SK-N-SH treated with all-trans-retinoic acid at 6 μM for 48 hours (cell line): ENCODE data around the gene PRX.

Experiments
- CSRNP3 ChIP-seq: fragments of 250-450 bp; sonication (Bioruptor Pico); IDR thresholded peaks from 2 replicates; pipeline ENCODE4 v1.5.1; 2021; ENCODE audit warnings: mild to moderate bottlenecking, moderate library complexity
- GLIS3 ChIP-seq: fragments of 250-450 bp; sonication (Bioruptor Pico); IDR thresholded peaks from 2 replicates; pipeline ENCODE4 v1.5.0; 2020; ENCODE audit warnings: mild to moderate bottlenecking, moderate library complexity
- RARB ChIP-seq: fragments of 250-450 bp; sonication (Bioruptor Pico); IDR thresholded peaks from 2 replicates; pipeline ENCODE4 v1.8.0; 2021; ENCODE audit warnings: mild to moderate bottlenecking, moderate library complexity
- TOX ChIP-seq: fragments of 250-450 bp; sonication (Bioruptor Pico); IDR thresholded peaks from 2 replicates; pipeline ENCODE4 v1.8.0; 2021; ENCODE audit warnings: mild to moderate bottlenecking, moderate library complexity, borderline replicate concordance
- TF ChIP-seq, protein P1 (sequence below): fragments of 250-450 bp; sonication (Bioruptor Pico); IDR thresholded peaks from 2 replicates; pipeline ENCODE4 v1.8.0; 2020; ENCODE audit warnings: mild to moderate bottlenecking, moderate library complexity, borderline replicate concordance

- TF ChIP-seq GLIS3 (CRISPR knock-in tag) (no peak), CSRNP3 (CRISPR knock-in tag) (no peak), TOX (CRISPR knock-in tag) (no peak), RARB (CRISPR knock-in tag) (no peak)
- TF ChIP-seq, protein P1, sequence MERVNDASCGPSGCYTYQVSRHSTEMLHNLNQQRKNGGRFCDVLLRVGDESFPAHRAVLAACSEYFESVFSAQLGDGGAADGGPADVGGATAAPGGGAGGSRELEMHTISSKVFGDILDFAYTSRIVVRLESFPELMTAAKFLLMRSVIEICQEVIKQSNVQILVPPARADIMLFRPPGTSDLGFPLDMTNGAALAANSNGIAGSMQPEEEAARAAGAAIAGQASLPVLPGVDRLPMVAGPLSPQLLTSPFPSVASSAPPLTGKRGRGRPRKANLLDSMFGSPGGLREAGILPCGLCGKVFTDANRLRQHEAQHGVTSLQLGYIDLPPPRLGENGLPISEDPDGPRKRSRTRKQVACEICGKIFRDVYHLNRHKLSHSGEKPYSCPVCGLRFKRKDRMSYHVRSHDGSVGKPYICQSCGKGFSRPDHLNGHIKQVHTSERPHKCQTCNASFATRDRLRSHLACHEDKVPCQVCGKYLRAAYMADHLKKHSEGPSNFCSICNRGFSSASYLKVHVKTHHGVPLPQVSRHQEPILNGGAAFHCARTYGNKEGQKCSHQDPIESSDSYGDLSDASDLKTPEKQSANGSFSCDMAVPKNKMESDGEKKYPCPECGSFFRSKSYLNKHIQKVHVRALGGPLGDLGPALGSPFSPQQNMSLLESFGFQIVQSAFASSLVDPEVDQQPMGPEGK (CRISPR knock-in tag): no peak
Measured at GRCh38 chr19:40457953-40458596, 44.9 kb upstream of the PRX start.
